HCT116 (cell line): ENCODE measurements around the gene DPP10. TPM values are rescaled to one million over a fixed set of nuclear protein-coding genes. Genes with fewer than 3 reads are reported as not detected.

Source experiments
- ATAC-seq: fragments of 200-7000 bp; cut with Tn5 transposase; 2 replicates; pipeline ENCODE4 v1.9.1; 2020; ENCODE audit warnings: mild to moderate bottlenecking, moderate library complexity
- BruUV-seq: library from RNA; stranded (reverse); fragments of 400-500 nt; replicated peaks from 2 replicates; lab custom pipeline; 2021; lab: Mats Ljungman, UMichigan
- CTCF ChIA-PET: fragments of 300-600 bp; sonication (Branson Sonifier 250); formaldehyde crosslinking; loops from one replicate; lab custom pipeline; 2021; ENCODE audit warnings: antibody characterized with exemption; lab: Charles Lee
- POLR2A ChIA-PET: fragments of 300-600, 350-600 bp; sonication (Branson Sonifier 250); formaldehyde crosslinking; loops from one replicate; lab custom pipeline; 2021; ENCODE audit warnings: antibody characterized with exemption; lab: Charles Lee
- RAD21 ChIA-PET, 2 experiments: fragments of 300-600 bp; sonication (Branson Sonifier 250); formaldehyde crosslinking; loops; one replicate each; lab custom pipeline; 2023; ENCODE audit warnings: low total read pairs in 2 of 2; ENCODE audit not compliant: uncharacterized antibody in 2 of 2, unreplicated experiment in 2 of 2, low non-redundant PET in 1 of 2; lab: Charles Lee
- DNase-seq: peaks from one replicate; pipeline ENCODE4 v3.0.0-alpha.2; 2010; ENCODE audit warnings: low read depth, low spot score
- H2AFZ ChIP-seq: fragments of 200-600 bp; shearing (Covaris generic), sonication (generic); 2 replicates; pipeline ENCODE4 v1.6.1; 2017; ENCODE audit warnings: low read depth, mixed run types, mixed read lengths, antibody characterized with exemption, low read length; ENCODE audit not compliant: poor library complexity, severe bottlenecking
- H3K27ac ChIP-seq: 2 replicates; pipeline ENCODE4 v1.5.1; 2012; ENCODE audit warnings: low read depth, low read length
- H3K27me3 ChIP-seq: fragments of 200-600 bp; sonication (generic); 2 replicates; pipeline ENCODE4 v1.6.1; 2016; ENCODE audit warnings: mixed run types, low read length, mixed read lengths; ENCODE audit not compliant: insufficient read depth
- H3K36me3 ChIP-seq, 2 experiments: fragments of 200-500 bp in 1 of 2; fragments of 200-600 bp in 1 of 2; sonication (Bioruptor generic) in 1 of 2; sonication (generic) in 1 of 2; 2 replicates each; pipeline versions ENCODE4 v1.5.1 to v1.6.1; 2014 to 2016; ENCODE audit warnings: low read length in 2 of 2, inconsistent platforms in 1 of 2, mixed read lengths in 1 of 2, mixed run types in 1 of 2; ENCODE audit not compliant: insufficient read depth in 2 of 2, control insufficient read depth in 1 of 2
- H3K4me1 ChIP-seq, 2 experiments: fragments of 200-600 bp in 1 of 2; sonication (generic) in 1 of 2; 2 replicates each; pipeline versions ENCODE4 v1.5.1 to v1.6.1; 2012 to 2017; ENCODE audit warnings: low read length in 2 of 2, inconsistent platforms in 1 of 2, mild to moderate bottlenecking in 1 of 2, mixed read lengths in 1 of 2, mixed run types in 1 of 2, moderate library complexity in 1 of 2; ENCODE audit not compliant: insufficient read depth in 2 of 2, control insufficient read depth in 1 of 2
- H3K4me2 ChIP-seq: fragments of 200-600 bp; sonication (generic); 2 replicates; pipeline ENCODE4 v1.6.1; 2017; ENCODE audit warnings: mixed run types, low read length, mixed read lengths
- H3K4me3 ChIP-seq, 2 experiments: fragments of 200-600 bp in 1 of 2; sonication (generic) in 1 of 2; replicated peaks in 1 of 2; 2 replicates each; pipeline ENCODE4 v1.5.1; 2011 to 2016; ENCODE audit warnings: low read length in 2 of 2, control low read depth in 1 of 2, low read depth in 1 of 2, mild to moderate bottlenecking in 1 of 2, mixed read lengths in 1 of 2, mixed run types in 1 of 2
- H3K79me2 ChIP-seq: fragments of 200-600 bp; sonication (generic); 2 replicates; pipeline ENCODE4 v1.6.1; 2017; ENCODE audit warnings: mild to moderate bottlenecking, mixed run types, low read length, moderate library complexity, mixed read lengths; ENCODE audit not compliant: insufficient read depth
- H3K9ac ChIP-seq: fragments of 200-600 bp; sonication (generic); 2 replicates; pipeline ENCODE4 v1.6.1; 2016; ENCODE audit warnings: low read length, mixed read lengths
- H3K9me2 ChIP-seq: fragments of 200-600 bp; sonication (generic), shearing (Covaris generic); 2 replicates; pipeline ENCODE4 v1.6.1; 2017; ENCODE audit warnings: mixed run types, mild to moderate bottlenecking, moderate library complexity; ENCODE audit not compliant: insufficient read depth
- H3K9me3 ChIP-seq, 2 experiments: fragments of 200-500 bp in 1 of 2; fragments of 200-600 bp in 1 of 2; sonication (Bioruptor generic) in 1 of 2; sonication (generic) in 1 of 2; 2 replicates each; pipeline ENCODE4 v1.6.1; 2014 to 2017; ENCODE audit warnings: low read length in 2 of 2, mixed read lengths in 2 of 2, inconsistent platforms in 1 of 2, low read depth in 1 of 2, mild to moderate bottlenecking in 1 of 2, mixed run types in 1 of 2, moderate library complexity in 1 of 2; ENCODE audit not compliant: control insufficient read depth in 1 of 2, insufficient read depth in 1 of 2
- H4K20me1 ChIP-seq: fragments of 200-600 bp; sonication (generic), shearing (Covaris generic); 2 replicates; pipeline ENCODE4 v1.6.1; 2017; ENCODE audit warnings: mixed run types, mild to moderate bottlenecking, moderate library complexity; ENCODE audit not compliant: insufficient read depth
- CBX3 ChIP-seq: IDR thresholded peaks from 2 replicates; pipeline ENCODE4 v1.6.1; 2012; ENCODE audit warnings: low read depth
- CTCF ChIP-seq, 3 experiments: fragments of 200-600 bp in 1 of 3; sonication (generic) in 1 of 3; IDR thresholded peaks in 2 of 3; conservative IDR thresholded peaks in 1 of 3; 2 replicates each; pipeline ENCODE4 v1.5.1; 2012 to 2017; ENCODE audit warnings: low read depth in 2 of 3, low read length in 2 of 3, antibody characterized with exemption in 1 of 3, borderline replicate concordance in 1 of 3, control low read depth in 1 of 3, mild to moderate bottlenecking in 1 of 3, mixed read lengths in 1 of 3, mixed run types in 1 of 3, moderate library complexity in 1 of 3; ENCODE audit not compliant: insufficient read depth in 1 of 3
- EZH2 ChIP-seq: fragments of 200-600 bp; sonication (generic); IDR thresholded peaks from 2 replicates; pipeline ENCODE4 v1.6.1; 2017; ENCODE audit warnings: antibody characterized with exemption, mixed run types
- FOSL1 ChIP-seq: IDR thresholded peaks from 2 replicates; pipeline ENCODE4 v1.6.1; 2012; ENCODE audit warnings: low read depth
- POLR2A ChIP-seq: IDR thresholded peaks from 2 replicates; pipeline ENCODE4 v1.7.0; 2011; ENCODE audit warnings: borderline replicate concordance; ENCODE audit not compliant: insufficient read depth, insufficient read length; ENCODE audit errors: extremely low read depth
- RAD21 ChIP-seq: IDR thresholded peaks from 2 replicates; pipeline ENCODE4 v1.6.1; 2012; ENCODE audit warnings: low read depth, mild to moderate bottlenecking
- SIN3A ChIP-seq: IDR thresholded peaks from 2 replicates; pipeline ENCODE4 v1.6.1; 2012; ENCODE audit warnings: low read depth
- SRF ChIP-seq: IDR thresholded peaks from 2 replicates; pipeline ENCODE4 v1.6.1; 2012; ENCODE audit warnings: low read depth
- YY1 ChIP-seq: IDR thresholded peaks from 2 replicates; pipeline ENCODE4 v1.6.1; 2011; ENCODE audit warnings: low read length, low read depth, moderate library complexity, mild to moderate bottlenecking; ENCODE audit not compliant: insufficient replicate concordance; ENCODE audit errors: extremely low read depth
- ZNF274 ChIP-seq: fragments of 200-500 bp; sonication (Bioruptor generic); IDR thresholded peaks from 2 replicates; pipeline ENCODE4 v1.6.1; 2014; ENCODE audit warnings: mild to moderate bottlenecking, low read depth, low read length, inconsistent platforms
- intact Hi-C: fragments of 100-400 bp; cut with micrococcal nuclease; formaldehyde crosslinking; loops from 2 replicates; pipeline ENCODE4 v1.10.0; 2022
- total RNA-seq: library from RNA; stranded (reverse); gene quantifications from one replicate; pipeline ENCODE4 v1.2.1, GENCODE V29; 2021; ENCODE audit not compliant: unreplicated experiment
- TF ChIP-seq, protein P1 (sequence below): IDR thresholded peaks from 2 replicates; pipeline ENCODE4 v1.6.1; 2012

Gene DPP10
- total RNA-seq, 1 experiment from 2014 or later = not detected

GRCh38 chr2:114727012-114727411 is 284.6 kb downstream of the DPP10 start:
- no peak for TF ChIP-seq FOSL1
- no peak for TF ChIP-seq POLR2A
- Histone ChIP-seq H2AFZ (no peak overlapping the region), H3K4me1 (no peaks in the 10 kb centered on the region), H3K4me3 (no peak overlapping the region), H3K27me3 (no peaks in the 10 kb centered on the region), H3K4me2 (no peak overlapping the region), H3K36me3 (no peaks in the 10 kb centered on the region), H4K20me1 (no peaks in the 10 kb centered on the region), H3K9me3 (peaks cover 5 to 12% of the 10 kb centered on the region in 2 experiments; a peak in 2 of 4 replicates), H3K79me2 (no peaks in the 10 kb centered on the region), H3K9ac (no peak overlapping the region), H3K27ac (no peak overlapping the region), H3K9me2 (no peaks in the 10 kb centered on the region)
- CTCF ChIA-PET = no interaction called here
- RAD21 ChIA-PET = no interaction called here
- ATAC-seq = no peak
- no TSS peak for BruUV-seq
- POLR2A ChIA-PET = no interaction called here
- intact Hi-C loops = no loop called here
- DNase-seq = no peak

- BruUV-seq = no TSS peak
- TF ChIP-seq EZH2 = no peak
- TF ChIP-seq, protein P1, sequence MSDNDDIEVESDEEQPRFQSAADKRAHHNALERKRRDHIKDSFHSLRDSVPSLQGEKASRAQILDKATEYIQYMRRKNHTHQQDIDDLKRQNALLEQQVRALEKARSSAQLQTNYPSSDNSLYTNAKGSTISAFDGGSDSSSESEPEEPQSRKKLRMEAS = no peak
- TF ChIP-seq CTCF (IDR thresholded peaks at IDR 0.05 in 2 of 3, conservative IDR thresholded peaks at IDR 0.05 in 1 of 3; ENCODE audit: borderline replicate concordance in 1 of 3, insufficient read depth in 1 of 3, low read depth in 2 of 3, low read length in 2 of 3) = no peak
- no peak for TF ChIP-seq FOSL1
- TF ChIP-seq YY1 = no peak
- TF ChIP-seq CBX3 = no peak
- TF ChIP-seq SRF = no peak
- no peak for TF ChIP-seq POLR2A
- no peak for TF ChIP-seq RAD21
- no peak for TF ChIP-seq ZNF274
- no peak for TF ChIP-seq SIN3A
- TF ChIP-seq, all 23 proteins: peak for 0
- Histone ChIP-seq H3K4me2 (no peak overlapping the region), H3K4me1 (no peaks in the 10 kb centered on the region), H3K4me3 (no peak overlapping the region), H3K36me3 (no peaks in the 10 kb centered on the region), H3K9me3 (peaks cover 5 to 22% of the 10 kb centered on the region in 2 experiments; a peak in 2 of 4 replicates), H3K27ac (no peak overlapping the region), H4K20me1 (no peaks in the 10 kb centered on the region), H3K79me2 (no peaks in the 10 kb centered on the region), H3K9me2 (no peaks in the 10 kb centered on the region), H3K9ac (no peak overlapping the region), H2AFZ (no peak overlapping the region), H3K27me3 (no peaks in the 10 kb centered on the region)
- POLR2A ChIA-PET = no interaction called here
- ATAC-seq = no peak
- intact Hi-C loops = no loop called here
- RAD21 ChIA-PET = no interaction called here
- DNase-seq = no peak
- CTCF ChIA-PET = no interaction called here
These were observed 285.9 kb downstream of the DPP10 start for GRCh38 chr2:114728372-114728771.
